Stimulated activated effector memory CD8-positive, alpha-beta T cell treated with anti-CD3 and anti-CD28 coated beads, Interleukin-12 subunit alpha, Interleukin-12 subunit beta, amount 100 ng/mL, for 72 hours (primary cell): Measurements from ENCODE around the gene DDC.
"Not testable (repeated sequence)": the region's sequence is repeated elsewhere in the genome, so short reads cannot be mapped to it uniquely, and the experiment has no call there.

Experiments used
- ATAC-seq: fragments of 150-1000 bp; cut with Tn5 transposase; 2 replicates; pipeline ENCODE4 v1.10.0; 2021
- DNase-seq, 2 donors: peaks; one replicate each; pipeline ENCODE4 v3.0.0; 2021 to 2022; ENCODE audit warnings: low spot score in 2 of 2
- H3K27ac Mint-ChIP-seq: one replicate; pipeline ENCODE4 v1.8.0; 2022; ENCODE audit warnings: mild to moderate bottlenecking, mixed read lengths
- H3K36me3 Mint-ChIP-seq: one replicate; pipeline ENCODE4 v1.8.0; 2022; ENCODE audit warnings: mild to moderate bottlenecking, mixed read lengths
- H3K4me1 Mint-ChIP-seq: one replicate; pipeline ENCODE4 v1.8.0; 2022; ENCODE audit warnings: mixed read lengths
- H3K4me3 Mint-ChIP-seq: one replicate; pipeline ENCODE4 v1.8.0; 2022; ENCODE audit warnings: mild to moderate bottlenecking, mixed read lengths
- H3K9me3 Mint-ChIP-seq: one replicate; pipeline ENCODE4 v1.8.0; 2022; ENCODE audit warnings: mixed read lengths

Gene DDC

GRCh38 chr7:50552139-50552538, 13.1 kb downstream of the DDC start:
- H3K4me1 Mint-ChIP-seq = no peaks in the 10 kb centered on the region
- H3K9me3 Mint-ChIP-seq = no peaks in the 10 kb centered on the region
- ATAC-seq = no peak
- no peaks in the 10 kb centered on the region for H3K36me3 Mint-ChIP-seq
- H3K27ac Mint-ChIP-seq = no peak overlapping the region
- DNase-seq = no peak
- no peak overlapping the region for H3K4me3 Mint-ChIP-seq

DNA sequence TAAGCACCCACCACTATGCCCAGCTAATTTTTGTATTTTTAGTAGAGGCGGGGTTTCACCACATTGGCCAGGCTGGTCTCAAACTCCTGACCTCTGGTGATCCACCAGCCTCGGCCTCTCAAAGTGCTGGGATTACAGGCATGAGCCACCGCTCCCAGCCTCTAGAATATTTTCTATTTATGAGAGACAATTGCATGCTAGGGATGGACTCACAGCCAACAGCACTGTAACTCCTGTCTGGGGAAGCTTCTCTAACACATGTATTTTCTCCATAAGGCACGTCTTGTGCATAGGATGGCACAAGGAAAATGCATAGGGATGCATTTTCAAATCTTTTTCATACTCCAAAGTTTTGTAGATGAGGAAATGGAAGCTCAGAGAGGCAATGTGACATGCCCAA, 19.6 kb downstream of the DDC start:
- H3K36me3 Mint-ChIP-seq, H3K4me1 Mint-ChIP-seq, H3K4me3 Mint-ChIP-seq, DNase-seq, ATAC-seq, H3K9me3 Mint-ChIP-seq, H3K27ac Mint-ChIP-seq: not testable (repeated sequence)

DNA sequence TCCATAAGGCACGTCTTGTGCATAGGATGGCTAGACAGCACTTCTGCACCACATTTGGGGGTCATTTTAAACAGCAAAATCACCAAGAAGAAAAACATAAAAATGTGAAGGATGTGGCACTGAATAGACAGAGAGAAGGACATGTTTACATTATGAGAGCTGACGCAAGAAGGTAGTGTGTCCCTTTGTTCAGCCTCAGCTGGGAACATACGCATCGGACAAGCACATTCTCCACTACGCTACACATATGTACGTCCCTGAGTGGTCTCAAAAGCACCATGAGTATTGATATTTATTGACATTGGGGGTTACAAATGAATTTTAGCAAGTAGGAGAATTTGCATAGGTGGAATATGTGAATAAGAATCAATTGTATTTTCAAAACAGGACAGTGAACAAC, 20.2 kb downstream of the DDC start:
- Mint-ChIP-seq H3K36me3 (no peaks in the 10 kb centered on the region), H3K4me3 (no peak overlapping the region), H3K4me1 (no peaks in the 10 kb centered on the region), H3K27ac (no peak overlapping the region), H3K9me3 (no peaks in the 10 kb centered on the region)
- ATAC-seq (no peak), DNase-seq (peak in 1 of 2 donors; percentile 8)

- Mint-ChIP-seq H3K36me3 (no peaks in the 10 kb centered on the region), H3K4me3 (no peak overlapping the region), H3K4me1 (no peaks in the 10 kb centered on the region), H3K9me3 (no peaks in the 10 kb centered on the region), H3K27ac (no peak overlapping the region)
- no peak for ATAC-seq
- peak in 1 of 2 donors; percentile 26 for DNase-seq
Observed at GRCh38 chr7:50543776-50544442, 21.3 kb downstream of the DDC start.

DNA sequence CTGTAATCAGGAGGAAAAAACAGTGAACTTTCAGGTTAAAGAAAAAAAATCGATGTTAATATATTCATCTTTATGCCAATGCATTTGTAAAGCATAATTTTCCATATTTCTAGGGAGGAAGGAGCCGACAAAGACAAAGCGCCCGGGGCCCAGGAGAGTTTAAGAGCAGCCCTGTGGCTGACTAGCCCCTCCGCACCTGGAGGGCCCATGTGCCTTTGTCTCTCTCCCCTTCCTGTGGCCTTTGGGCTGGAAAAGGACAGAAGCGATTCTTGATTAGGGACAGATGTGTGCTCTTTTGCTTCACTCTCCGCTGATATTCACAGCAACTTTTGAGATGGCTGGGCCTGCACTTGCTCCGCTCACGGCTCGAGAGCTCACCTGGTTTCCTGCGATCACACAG, 23.1 kb downstream of the DDC start:
- DNase-seq (peak in 1 of 2 donors; percentile 12), ATAC-seq (no peak)
- no peak overlapping the region for H3K4me3 Mint-ChIP-seq
- no peaks in the 10 kb centered on the region for H3K36me3 Mint-ChIP-seq
- H3K9me3 Mint-ChIP-seq = no peaks in the 10 kb centered on the region
- H3K4me1 Mint-ChIP-seq = no peaks in the 10 kb centered on the region
- no peak overlapping the region for H3K27ac Mint-ChIP-seq

DNA sequence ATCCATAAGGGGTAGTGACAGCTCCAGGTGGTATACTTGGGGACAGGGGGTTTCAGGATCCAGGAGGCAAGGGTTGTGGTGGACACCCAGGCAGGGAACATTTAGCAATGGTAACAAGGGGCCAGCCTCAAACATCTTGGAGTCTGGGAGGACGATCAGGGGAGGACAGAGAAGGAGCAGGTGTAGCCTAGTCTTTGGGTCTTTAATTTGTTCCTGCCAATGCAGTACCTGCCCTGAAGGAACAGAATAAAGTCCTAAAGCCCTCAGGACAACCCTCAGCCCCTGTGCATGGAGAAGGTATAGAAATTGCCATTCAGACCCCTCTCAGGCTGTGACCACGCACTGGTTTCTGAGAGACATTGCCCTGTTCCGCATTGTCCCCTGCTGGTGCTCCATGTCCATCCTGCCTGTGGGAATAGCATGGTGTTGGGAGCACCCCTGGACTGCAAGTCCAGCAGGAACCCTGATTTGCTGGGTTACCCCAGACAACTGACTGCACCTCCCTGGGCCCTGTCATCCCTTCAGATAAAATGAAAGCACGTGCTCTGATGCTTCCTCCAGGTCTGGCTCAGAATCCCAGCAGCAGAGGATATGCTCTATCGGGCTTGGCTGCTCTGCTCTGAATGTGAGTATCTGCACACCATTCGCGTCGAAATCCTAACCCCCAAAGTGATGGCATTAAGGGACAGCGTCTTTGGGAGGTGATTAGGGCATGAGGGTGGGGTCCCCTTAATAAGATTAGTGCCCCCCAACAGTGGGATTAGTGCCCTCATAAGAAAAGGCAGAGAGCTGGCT, 24.2 kb downstream of the DDC start:
- no peak for ATAC-seq
- Mint-ChIP-seq H3K4me1 (no peaks in the 10 kb centered on the region), H3K9me3 (no peaks in the 10 kb centered on the region), H3K36me3 (no peaks in the 10 kb centered on the region), H3K4me3 (no peak overlapping the region), H3K27ac (no peak overlapping the region)
- peak in 1 of 2 donors; percentile 36 for DNase-seq

GRCh38 chr7:50539725-50540124, 25.5 kb downstream of the DDC start:
- no peaks in the 10 kb centered on the region for H3K36me3 Mint-ChIP-seq
- peaks cover 6% of the 10 kb centered on the region for H3K4me1 Mint-ChIP-seq
- H3K4me3 Mint-ChIP-seq = no peak overlapping the region
- ATAC-seq = no peak
- no peak for DNase-seq
- H3K9me3 Mint-ChIP-seq = no peaks in the 10 kb centered on the region
- no peak overlapping the region for H3K27ac Mint-ChIP-seq

- no peak for DNase-seq
- Mint-ChIP-seq H3K27ac (peak overlapping the region; percentile 70), H3K9me3 (no peaks in the 10 kb centered on the region), H3K4me1 (peaks cover 12% of the 10 kb centered on the region), H3K36me3 (no peaks in the 10 kb centered on the region), H3K4me3 (no peak overlapping the region)
- no peak for ATAC-seq
Observed at GRCh38 chr7:50538478-50538877, 26.7 kb downstream of the DDC start.

DNA sequence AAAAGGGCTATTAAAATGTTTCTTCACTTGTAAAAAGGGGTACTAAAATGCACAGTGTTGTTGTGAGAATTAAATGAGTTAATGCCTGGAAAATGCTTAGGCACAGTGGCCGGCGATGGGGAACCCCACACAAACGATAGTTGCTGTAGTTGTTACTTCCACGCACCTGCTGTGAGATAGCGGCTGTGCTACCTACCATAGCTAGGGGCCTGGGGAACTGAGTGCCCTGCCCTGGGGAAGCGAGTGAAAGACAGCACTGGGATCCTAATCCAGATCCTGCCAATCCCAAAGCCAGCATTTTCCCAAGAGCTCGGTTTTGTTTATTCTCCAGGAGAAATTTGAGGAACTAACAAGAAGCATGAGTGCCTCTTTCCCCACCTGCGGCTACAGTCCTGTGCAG, 27.8 kb downstream of the DDC start:
- H3K9me3 Mint-ChIP-seq = no peaks in the 10 kb centered on the region
- H3K27ac Mint-ChIP-seq = no peak overlapping the region
- ATAC-seq = no peak
- H3K4me1 Mint-ChIP-seq = peaks cover 12% of the 10 kb centered on the region
- no peak overlapping the region for H3K4me3 Mint-ChIP-seq
- no peaks in the 10 kb centered on the region for H3K36me3 Mint-ChIP-seq
- no peak for DNase-seq

DNA sequence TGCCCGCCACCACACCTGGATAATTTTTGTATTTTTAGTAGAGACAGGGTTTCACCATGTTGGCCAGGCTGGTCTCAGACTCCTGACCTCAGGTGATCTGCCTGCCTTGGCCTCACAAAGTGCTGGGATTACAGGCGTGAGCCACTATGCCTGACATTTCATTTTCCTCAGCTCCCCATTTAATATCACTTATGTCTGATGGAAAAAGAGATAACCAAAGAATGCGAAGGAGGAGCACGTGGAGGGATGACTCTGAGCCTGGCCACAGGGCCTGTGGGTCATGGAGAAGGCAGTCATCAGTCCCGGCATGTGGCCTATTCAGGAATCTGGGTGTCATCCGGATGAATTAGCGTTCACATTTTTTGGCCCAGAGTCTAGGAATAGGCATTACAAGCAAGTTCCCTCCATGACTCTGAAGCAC, 29.9 kb downstream of the DDC start:
- H3K9me3 Mint-ChIP-seq, ATAC-seq, H3K4me3 Mint-ChIP-seq, DNase-seq, H3K36me3 Mint-ChIP-seq: not testable (repeated sequence)
- Mint-ChIP-seq H3K27ac (peak overlapping the region; percentile 26), H3K4me1 (peaks cover 29% of the 10 kb centered on the region)

DNA sequence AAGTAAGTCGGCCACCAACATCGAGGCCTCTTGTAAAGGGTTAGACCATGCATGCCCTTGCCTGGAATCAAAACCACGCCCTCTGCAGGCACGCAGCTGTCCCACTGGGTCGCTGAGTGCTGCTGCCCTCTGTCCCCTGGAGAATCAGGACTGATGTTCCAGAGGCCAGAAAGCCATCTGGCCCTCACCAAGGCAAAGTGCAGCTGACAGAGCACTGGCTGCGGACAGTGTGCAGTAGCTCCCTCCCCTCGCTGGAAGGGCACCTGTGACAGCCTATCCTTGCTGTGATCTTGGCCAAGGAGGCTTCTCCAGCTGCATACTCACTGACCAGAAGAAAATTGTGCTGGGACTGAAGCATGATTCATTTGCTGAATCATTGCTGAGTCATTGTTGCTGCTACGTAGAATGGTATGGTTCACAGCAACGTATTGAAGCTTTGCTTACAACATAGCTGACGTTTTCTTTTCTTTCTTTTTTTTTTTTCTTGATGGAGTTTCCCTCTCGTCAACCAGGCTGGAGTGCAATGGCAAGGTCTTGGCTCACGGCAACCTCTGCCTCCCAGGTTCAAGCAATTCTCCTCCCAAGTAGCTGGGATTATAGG, 30.4 kb downstream of the DDC start:
- Mint-ChIP-seq H3K36me3 (no peaks in the 10 kb centered on the region), H3K27ac (peak overlapping the region; percentile 26), H3K4me3 (no peak overlapping the region), H3K4me1 (peaks cover 29% of the 10 kb centered on the region), H3K9me3 (no peaks in the 10 kb centered on the region)
- peak in 1 of 2 donors; percentile 51 for DNase-seq
- peak; percentile 83 for ATAC-seq

DNA sequence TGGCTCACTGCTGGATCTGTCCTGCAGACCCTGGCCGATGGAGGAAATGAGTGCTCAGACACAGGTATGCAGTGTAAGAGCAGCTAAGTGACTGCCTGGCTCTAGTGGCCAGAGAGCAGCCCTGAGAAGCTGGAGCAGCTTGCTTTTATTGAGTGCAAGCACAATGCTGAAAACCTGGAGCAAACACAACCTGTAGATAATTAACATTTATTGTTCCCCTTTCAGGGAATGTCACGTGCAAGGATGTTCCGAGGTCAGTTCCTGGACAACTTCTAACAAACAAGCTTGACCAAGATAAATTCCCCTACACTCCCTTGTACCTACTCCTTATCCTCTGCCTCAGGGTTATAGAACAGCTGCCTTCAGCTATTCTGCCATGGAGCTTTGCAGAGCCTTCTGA, 31.3 kb downstream of the DDC start:
- no peak for ATAC-seq
- peaks cover 29% of the 10 kb centered on the region for H3K4me1 Mint-ChIP-seq
- H3K27ac Mint-ChIP-seq = no peak overlapping the region
- H3K4me3 Mint-ChIP-seq = no peak overlapping the region
- H3K36me3 Mint-ChIP-seq = no peaks in the 10 kb centered on the region
- no peaks in the 10 kb centered on the region for H3K9me3 Mint-ChIP-seq
- DNase-seq = no peak

GRCh38 chr7:50531928-50532327, 33.3 kb downstream of the DDC start:
- H3K4me1 Mint-ChIP-seq = peaks cover 29% of the 10 kb centered on the region
- H3K9me3 Mint-ChIP-seq = no peaks in the 10 kb centered on the region
- H3K4me3 Mint-ChIP-seq = no peak overlapping the region
- ATAC-seq (peak; percentile 44), DNase-seq (peak in 1 of 2 donors; percentile 45)
- H3K36me3 Mint-ChIP-seq = no peaks in the 10 kb centered on the region
- no peak overlapping the region for H3K27ac Mint-ChIP-seq

DNA sequence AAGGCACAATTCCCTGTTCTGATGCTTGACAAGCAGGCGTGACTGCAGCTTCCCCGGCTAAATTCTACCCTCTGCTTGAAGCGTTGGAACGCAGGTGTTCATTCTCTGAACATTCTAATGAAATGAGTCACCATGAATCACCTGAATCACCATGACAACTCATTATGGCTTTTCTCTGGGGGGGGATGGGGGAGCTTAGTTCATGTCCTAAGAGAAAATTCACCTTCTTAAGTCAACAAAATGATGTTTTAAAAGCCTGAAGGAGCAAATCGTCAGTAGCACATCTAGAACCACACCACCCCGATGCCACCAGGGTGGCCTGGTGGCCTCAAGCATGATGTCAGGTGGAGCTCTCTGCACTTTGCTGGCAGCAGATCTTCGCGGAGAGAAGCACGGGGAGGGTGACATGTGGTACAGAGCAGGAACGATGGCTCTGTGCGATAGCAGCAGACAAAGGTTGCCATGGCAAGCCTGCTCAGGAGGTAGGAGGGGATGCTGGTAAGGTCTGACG, 33.7 kb downstream of the DDC start:
- Mint-ChIP-seq H3K36me3 (no peaks in the 10 kb centered on the region), H3K4me3 (peak overlapping the region; percentile 4), H3K9me3 (no peaks in the 10 kb centered on the region), H3K27ac (peak overlapping the region; percentile 66), H3K4me1 (peaks cover 29% of the 10 kb centered on the region)
- ATAC-seq = peak; percentile 52
- peak in 1 of 2 donors; percentile 49 for DNase-seq

GRCh38 chr7:50530766-50531165, 34.4 kb downstream of the DDC start:
- H3K4me3 Mint-ChIP-seq = peak overlapping the region; percentile 4
- H3K9me3 Mint-ChIP-seq = no peaks in the 10 kb centered on the region
- H3K27ac Mint-ChIP-seq = peak overlapping the region; percentile 66
- no peaks in the 10 kb centered on the region for H3K36me3 Mint-ChIP-seq
- DNase-seq = no peak
- peak; percentile 63 for ATAC-seq
- peaks cover 29% of the 10 kb centered on the region for H3K4me1 Mint-ChIP-seq
